ENCODE measurements around the gene WHRN.

Gene WHRN

DNA sequence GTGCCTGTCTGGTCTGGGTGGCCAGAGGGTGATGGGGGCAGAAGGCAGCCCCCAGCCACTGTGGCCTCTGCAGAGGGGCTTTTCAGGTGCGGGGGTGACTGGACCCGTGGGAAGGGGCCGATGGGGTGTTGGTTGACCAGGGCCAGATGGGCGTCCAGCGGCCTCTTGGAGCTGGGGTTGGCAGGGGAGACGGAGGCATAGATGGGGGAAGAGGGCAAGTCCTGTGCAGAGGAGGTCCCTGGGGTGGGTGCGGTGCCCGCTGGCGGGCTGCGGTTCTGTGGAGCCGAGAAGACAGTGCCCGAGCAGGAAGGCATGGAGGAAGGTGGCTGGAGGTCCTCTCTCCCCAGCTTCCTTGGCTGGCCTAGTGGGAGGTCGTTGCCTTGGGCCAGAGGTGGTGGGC lies 98.8 kb downstream of the WHRN start:
- no peaks in the 10 kb centered on the region for H3K9me3 Mint-ChIP-seq
- H3K27ac Mint-ChIP-seq, result no peak overlapping the region

DNA sequence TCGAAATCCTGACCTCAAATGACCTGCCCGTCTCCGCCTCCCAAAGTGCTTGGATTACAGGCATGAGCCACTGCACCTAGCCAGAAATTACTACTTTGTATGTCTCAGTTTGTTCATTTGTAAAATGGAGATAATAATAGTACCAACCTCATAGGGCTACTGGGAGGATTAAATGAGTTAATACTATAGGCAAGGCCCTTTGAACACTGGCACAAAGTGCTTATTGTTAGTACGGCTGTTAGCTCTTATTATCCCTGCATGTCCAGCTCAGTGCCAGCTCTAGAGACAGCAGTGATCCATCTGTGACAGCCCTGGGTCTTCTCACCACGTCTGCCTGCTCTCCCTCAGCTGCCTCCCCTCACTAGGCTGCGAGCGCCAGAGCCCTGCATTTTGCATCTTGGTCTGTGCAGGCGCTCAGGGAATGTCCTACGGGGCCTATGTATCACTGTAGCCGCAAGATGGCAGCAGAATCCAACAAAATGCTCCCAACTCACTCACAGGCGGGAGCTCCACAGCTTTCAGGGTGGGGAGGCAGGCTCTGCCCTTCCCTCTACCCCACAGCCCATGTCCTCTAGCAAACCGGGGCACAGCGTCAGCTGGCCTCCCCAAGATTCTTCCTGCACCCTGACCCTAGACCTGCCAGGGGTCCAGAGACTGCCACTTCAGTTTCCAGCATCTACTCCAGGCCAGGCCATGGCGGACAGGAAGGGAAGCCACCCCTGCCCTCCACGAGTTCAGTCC lies 99.8 kb downstream of the WHRN start:
- Mint-ChIP-seq H3K36me3 (ENCODE audit: low read depth) (no peaks in the 10 kb centered on the region), H3K4me1 (ENCODE audit: low read depth) (peaks cover 4% of the 10 kb centered on the region), H3K27me3 (no peaks in the 10 kb centered on the region), H3K4me3 (no peak overlapping the region), H3K9me3 (no peaks in the 10 kb centered on the region), H3K27ac (peak overlapping the region; percentile 9)

More for the DNA sequence above, 98.8 kb downstream of the WHRN start:
- Mint-ChIP-seq H3K4me3 (no peak overlapping the region), H3K36me3 (ENCODE audit: low read depth) (no peaks in the 10 kb centered on the region), H3K27me3 (no peaks in the 10 kb centered on the region), H3K4me1 (ENCODE audit: low read depth) (peaks cover 4% of the 10 kb centered on the region)

DNA sequence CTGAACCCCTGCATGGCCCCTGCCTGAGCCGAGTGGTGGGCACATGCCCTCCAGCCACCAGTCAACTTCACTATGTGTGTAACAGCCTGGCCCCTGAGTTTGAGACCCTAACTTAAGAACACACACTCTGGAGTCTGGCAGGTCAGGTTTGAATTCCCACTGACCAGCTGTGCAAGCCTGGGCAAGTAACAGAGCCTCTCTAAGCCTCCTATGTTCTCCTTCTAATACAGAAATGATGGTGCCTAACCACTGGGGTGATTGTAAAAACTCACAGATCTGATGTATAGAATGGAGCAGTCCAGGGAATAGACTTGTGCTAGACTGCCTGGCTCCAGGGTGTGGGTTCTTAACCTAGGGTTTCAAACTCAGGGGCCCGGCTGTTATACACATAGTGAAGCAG lies 100.7 kb downstream of the WHRN start:
- Mint-ChIP-seq H3K36me3 (ENCODE audit: low read depth) (no peaks in the 10 kb centered on the region), H3K9me3 (no peaks in the 10 kb centered on the region), H3K4me1 (ENCODE audit: low read depth) (peaks cover 4% of the 10 kb centered on the region), H3K27me3 (no peaks in the 10 kb centered on the region), H3K4me3 (no peak overlapping the region), H3K27ac (peak overlapping the region; percentile 31)

DNA sequence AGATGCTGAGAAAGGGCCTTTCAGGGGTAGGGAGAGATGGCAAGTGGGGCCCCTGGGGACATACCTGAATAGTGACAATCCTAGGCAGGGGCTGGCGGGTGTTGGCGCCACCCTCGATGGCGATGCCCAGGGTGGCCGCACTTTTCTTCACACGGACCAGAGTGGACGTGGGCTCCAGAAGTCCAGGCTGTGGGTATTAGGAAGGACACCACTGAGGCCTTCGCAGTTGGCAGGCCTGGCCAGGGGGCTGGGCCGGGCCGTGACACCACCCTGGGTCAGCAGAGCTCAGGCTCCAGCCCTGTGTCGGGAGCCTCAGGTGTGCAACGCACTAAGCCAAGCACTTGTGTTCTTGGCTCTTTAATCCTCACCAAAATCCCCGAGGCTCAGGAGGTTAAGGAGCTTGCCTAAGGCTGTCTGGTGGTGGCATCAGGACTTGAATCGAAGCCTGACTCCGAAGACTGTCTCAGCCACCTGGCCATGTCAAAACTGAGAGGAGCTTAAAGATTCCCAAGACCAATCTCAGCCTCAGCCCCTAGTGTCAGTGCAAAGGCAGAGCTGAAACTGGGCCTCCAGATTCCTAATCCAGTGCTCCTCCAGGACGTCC lies 102.0 kb downstream of the WHRN start:
- Mint-ChIP-seq H3K4me3 (no peak overlapping the region), H3K9me3 (no peaks in the 10 kb centered on the region), H3K36me3 (ENCODE audit: low read depth) (no peaks in the 10 kb centered on the region), H3K27ac (no peak overlapping the region), H3K27me3 (no peaks in the 10 kb centered on the region), H3K4me1 (ENCODE audit: low read depth) (peaks cover 4% of the 10 kb centered on the region)

DNA sequence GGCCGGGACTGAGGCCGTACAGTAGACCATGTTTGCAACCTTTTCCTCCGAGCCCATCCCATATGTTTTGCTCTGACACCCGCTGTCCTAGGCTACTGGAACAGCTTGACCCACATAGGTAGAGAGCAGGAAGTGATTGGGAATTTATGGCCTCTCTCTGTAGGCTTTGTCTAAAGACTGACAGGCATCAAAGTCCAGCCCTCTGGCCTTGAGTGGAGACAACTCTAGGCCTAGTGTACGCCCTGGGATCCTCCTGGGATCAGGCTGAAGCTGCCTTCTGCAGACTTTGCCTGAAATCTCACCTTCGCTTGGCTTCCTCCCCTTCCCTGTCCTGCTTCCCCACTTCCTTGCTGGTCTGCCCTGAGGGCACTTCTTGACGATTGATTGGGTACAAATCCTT lies 103.9 kb downstream of the WHRN start:
- H3K36me3 Mint-ChIP-seq (ENCODE audit: low read depth), result no peaks in the 10 kb centered on the region
- peaks cover 19% of the 10 kb centered on the region for H3K4me1 Mint-ChIP-seq (ENCODE audit: low read depth)
- no peaks in the 10 kb centered on the region for H3K27me3 Mint-ChIP-seq
- no peak overlapping the region for H3K27ac Mint-ChIP-seq
- no peaks in the 10 kb centered on the region for H3K9me3 Mint-ChIP-seq
- H3K4me3 Mint-ChIP-seq, result no peak overlapping the region

DNA sequence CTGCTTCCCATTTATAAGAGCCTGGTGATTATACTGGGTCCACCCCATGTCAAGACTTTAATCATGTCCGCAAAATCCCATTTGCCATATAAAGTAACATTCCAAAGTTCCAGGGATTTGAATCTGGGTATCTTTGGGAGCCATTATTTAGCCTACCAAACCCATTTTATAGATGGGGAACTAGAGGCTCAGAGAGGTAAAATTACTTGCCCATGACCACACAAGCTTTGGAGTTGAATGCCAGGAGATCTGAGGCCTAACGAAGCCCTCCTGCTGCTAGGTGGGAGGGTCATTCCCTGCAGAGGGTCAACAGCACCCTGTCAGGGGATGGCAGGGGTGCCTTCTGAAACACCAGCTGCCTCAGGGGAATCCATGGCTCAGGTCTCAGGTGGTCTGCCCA lies 104.5 kb downstream of the WHRN start:
- Mint-ChIP-seq H3K36me3 (ENCODE audit: low read depth) (peaks cover 2% of the 10 kb centered on the region), H3K4me3 (no peak overlapping the region), H3K27me3 (no peaks in the 10 kb centered on the region), H3K4me1 (ENCODE audit: low read depth) (peaks cover 24% of the 10 kb centered on the region), H3K9me3 (no peaks in the 10 kb centered on the region), H3K27ac (no peak overlapping the region)

DNA sequence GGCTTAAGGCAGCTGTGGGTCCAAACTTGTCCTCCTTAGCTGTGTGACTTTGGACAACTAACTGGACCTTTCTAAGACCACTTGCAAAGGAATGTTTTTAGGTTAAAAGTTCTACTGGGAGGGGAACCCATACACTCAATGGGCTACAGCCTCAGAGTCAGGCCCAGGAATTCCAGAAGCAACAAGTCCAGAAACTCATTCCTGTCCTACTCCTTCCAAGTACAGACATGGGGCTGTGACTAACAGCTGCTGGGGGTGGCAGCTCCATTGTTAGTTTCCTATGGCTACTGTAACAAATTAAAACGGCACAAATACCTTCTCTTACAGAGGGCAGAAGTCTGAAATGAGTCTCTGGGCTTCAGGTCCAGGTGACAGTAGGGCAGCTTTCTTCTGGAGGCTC lies 105.1 kb downstream of the WHRN start:
- Mint-ChIP-seq H3K4me3 (no peak overlapping the region), H3K36me3 (ENCODE audit: low read depth) (peaks cover 4% of the 10 kb centered on the region)

DNA sequence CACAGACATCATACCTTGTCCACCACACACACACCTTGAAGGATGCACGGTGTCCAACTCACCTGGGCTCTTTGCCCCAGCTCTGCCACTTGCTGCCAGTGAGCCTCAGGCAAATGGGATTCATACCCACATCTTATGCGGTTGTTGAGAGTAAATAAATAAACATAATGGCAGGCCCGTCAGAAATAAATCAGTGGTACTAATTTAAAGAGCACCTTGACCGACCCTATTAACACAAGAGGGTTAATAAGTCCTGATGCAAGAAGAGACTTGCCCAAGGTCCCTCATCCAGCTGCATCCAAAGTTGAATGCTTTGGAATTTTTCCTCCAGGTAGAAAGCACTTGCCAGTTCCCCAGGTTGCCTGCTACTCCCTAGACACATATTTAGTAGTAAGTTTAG lies 105.9 kb downstream of the WHRN start:
- Mint-ChIP-seq H3K27me3 (no peaks in the 10 kb centered on the region), H3K27ac (no peak overlapping the region), H3K9me3 (no peaks in the 10 kb centered on the region), H3K4me3 (no peak overlapping the region), H3K36me3 (ENCODE audit: low read depth) (peaks cover 4% of the 10 kb centered on the region), H3K4me1 (ENCODE audit: low read depth) (peaks cover 34% of the 10 kb centered on the region)

More for the DNA sequence above, 105.1 kb downstream of the WHRN start:
- H3K27me3 Mint-ChIP-seq, result no peaks in the 10 kb centered on the region
- no peaks in the 10 kb centered on the region for H3K9me3 Mint-ChIP-seq
- peaks cover 26% of the 10 kb centered on the region for H3K4me1 Mint-ChIP-seq (ENCODE audit: low read depth)
- no peak overlapping the region for H3K27ac Mint-ChIP-seq

DNA sequence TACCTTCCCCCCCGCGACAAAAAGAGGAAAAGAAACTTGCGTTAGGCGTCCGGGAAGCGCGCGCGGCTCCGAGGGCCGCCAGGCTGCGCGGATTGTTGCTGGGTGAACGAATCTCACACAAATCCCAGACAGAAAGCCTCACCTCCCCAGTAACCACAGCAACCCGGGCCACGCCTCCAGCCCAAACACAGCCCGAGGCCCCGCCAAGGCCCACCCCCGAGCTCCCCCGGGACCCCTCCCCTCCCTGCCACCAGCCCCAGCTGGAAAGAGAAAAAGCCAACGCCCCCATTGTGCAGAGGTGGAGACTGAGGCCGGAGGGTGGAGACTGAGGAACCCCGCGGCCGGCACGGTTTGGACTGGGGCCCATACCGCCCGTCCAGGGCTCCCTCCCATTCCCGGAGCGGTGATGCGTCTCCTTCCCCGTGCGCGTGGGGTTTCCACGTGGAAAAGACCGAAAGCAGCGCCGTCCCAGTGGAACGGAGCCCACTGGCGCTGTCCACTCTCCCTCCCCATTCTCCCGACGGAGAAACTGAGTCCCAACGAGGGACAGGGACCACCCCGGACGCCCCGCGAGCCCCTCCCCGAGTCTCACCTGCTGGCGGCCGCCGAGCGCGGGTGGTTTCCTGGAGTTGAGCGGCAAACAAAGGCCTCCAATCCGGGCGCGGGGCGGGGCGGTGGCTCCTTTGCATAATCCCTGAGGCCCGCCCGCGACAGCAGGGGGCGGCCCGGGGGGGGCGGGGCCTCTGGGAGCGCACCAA lies 107.2 kb downstream of the WHRN start:
- peaks cover 4% of the 10 kb centered on the region for H3K36me3 Mint-ChIP-seq (ENCODE audit: low read depth)
- H3K9me3 Mint-ChIP-seq, result no peaks in the 10 kb centered on the region
- peak overlapping the region; percentile 94 for H3K4me3 Mint-ChIP-seq
- H3K27me3 Mint-ChIP-seq, result no peaks in the 10 kb centered on the region
- H3K27ac Mint-ChIP-seq, result peak overlapping the region; percentile 84
- peaks cover 47% of the 10 kb centered on the region for H3K4me1 Mint-ChIP-seq (ENCODE audit: low read depth)

DNA sequence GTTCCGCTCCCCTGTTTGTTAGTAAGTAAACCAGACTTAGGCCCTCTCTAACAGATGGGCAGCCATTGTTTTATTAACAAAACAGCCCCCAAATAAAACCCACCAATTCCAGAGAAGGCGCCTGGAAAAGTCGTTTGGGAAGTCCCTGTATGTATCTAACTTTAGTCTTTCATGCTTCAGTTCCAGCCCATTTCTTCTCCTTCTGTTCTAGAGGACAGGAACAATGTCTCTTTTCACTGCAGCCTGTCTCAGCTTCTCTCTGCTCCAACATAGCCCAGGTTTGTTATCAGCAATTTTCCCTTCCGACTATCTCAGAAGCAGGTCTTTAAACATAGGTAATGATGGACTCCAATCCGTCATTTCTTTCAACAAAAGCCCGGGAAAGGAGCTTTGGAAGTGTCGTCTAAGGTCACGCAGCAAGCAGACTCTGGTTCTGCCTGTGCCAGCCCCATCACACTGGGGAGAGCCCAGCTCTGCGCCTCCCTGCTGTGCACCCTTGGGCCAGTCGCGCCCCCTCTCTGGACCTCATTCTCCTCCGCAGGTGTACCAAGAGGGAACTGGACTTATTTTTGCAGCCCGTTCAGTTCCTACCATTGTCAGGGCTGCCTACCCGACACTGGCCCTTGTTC lies 107.9 kb downstream of the WHRN start:
- Mint-ChIP-seq H3K27ac (peak overlapping the region; percentile 84), H3K4me3 (peak overlapping the region; percentile 94), H3K27me3 (no peaks in the 10 kb centered on the region), H3K36me3 (ENCODE audit: low read depth) (peaks cover 9% of the 10 kb centered on the region), H3K9me3 (no peaks in the 10 kb centered on the region), H3K4me1 (ENCODE audit: low read depth) (peaks cover 53% of the 10 kb centered on the region)

DNA sequence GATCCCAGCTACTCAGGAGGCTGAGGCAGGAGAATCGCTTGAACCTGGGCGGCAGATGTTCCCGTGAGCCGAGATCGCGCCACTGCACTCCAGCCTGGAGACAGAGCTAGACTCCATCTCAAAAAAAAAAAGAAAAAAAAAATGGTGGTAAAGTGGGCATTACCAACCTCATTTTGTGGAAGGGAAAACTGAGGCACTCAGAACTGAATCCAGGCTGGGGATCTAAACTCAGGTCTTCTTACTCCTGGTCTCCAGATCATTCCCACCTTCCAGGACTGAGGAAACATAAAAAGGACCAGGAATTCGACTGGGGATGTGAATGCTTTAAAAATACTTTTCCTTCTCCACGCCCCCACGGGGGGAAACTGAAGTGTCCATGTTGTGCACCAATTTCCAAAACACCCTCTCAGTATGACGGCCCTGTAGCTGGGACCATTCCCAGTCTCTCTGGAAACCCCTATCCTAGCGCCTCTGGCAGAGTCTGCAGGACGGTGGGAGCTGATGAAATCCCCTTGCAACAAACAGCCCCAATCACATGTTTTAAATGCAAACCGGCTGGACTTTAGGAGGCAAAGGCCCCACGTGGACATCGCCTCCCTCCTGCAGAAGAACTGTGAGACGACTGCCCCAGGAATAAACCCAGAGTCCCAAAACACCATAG lies 108.6 kb downstream of the WHRN start:
- peak overlapping the region; percentile 84 for H3K27ac Mint-ChIP-seq
- H3K9me3 Mint-ChIP-seq, result no peaks in the 10 kb centered on the region
- no peaks in the 10 kb centered on the region for H3K27me3 Mint-ChIP-seq
- peak overlapping the region; percentile 94 for H3K4me3 Mint-ChIP-seq
- peaks cover 9% of the 10 kb centered on the region for H3K36me3 Mint-ChIP-seq (ENCODE audit: low read depth)
- H3K4me1 Mint-ChIP-seq (ENCODE audit: low read depth), result peaks cover 56% of the 10 kb centered on the region

DNA sequence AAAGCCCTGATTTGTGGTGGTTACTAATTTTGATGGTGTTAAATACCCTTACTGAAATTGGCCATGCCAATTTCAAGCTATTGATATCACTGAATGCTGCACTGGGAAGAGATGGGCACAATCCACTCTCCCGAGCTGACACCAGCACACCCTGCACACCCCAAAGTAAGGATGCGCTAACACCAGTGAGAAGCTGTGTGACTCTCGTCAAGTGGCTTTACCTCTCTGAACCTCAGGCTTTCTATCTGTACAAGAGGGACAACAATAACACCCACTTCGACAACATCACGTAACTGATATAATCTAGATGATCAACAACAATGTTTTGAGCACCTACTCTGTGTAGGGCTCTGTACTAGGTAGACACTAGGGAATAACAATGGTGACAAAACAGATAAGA lies 109.5 kb downstream of the WHRN start:
- H3K36me3 Mint-ChIP-seq (ENCODE audit: low read depth), result peaks cover 15% of the 10 kb centered on the region
- H3K4me3 Mint-ChIP-seq, result peak overlapping the region; percentile 61
- peaks cover 63% of the 10 kb centered on the region for H3K4me1 Mint-ChIP-seq (ENCODE audit: low read depth)

DNA sequence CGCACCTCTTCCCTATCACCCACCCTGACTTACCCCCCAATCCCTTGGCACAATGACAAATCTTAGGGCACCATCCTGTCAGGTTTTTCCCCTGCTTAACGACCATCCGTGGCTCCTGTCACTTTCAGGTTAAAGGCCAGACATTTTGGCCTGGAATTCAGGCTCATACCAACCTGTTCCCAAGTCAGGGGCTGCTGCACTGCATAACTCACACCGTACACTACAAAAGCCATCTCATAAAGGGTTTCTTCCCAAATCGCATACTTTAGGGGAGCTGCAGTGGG lies 110.0 kb downstream of the WHRN start:
- Mint-ChIP-seq H3K4me1 (ENCODE audit: low read depth) (peaks cover 68% of the 10 kb centered on the region), H3K27me3 (no peaks in the 10 kb centered on the region), H3K4me3 (peak overlapping the region; percentile 61), H3K9me3 (no peaks in the 10 kb centered on the region), H3K36me3 (ENCODE audit: low read depth) (peaks cover 20% of the 10 kb centered on the region), H3K27ac (peak overlapping the region; percentile 69)

More for the DNA sequence above, 109.5 kb downstream of the WHRN start:
- H3K9me3 Mint-ChIP-seq, result no peaks in the 10 kb centered on the region
- H3K27ac Mint-ChIP-seq, result peak overlapping the region; percentile 69
- no peaks in the 10 kb centered on the region for H3K27me3 Mint-ChIP-seq

DNA sequence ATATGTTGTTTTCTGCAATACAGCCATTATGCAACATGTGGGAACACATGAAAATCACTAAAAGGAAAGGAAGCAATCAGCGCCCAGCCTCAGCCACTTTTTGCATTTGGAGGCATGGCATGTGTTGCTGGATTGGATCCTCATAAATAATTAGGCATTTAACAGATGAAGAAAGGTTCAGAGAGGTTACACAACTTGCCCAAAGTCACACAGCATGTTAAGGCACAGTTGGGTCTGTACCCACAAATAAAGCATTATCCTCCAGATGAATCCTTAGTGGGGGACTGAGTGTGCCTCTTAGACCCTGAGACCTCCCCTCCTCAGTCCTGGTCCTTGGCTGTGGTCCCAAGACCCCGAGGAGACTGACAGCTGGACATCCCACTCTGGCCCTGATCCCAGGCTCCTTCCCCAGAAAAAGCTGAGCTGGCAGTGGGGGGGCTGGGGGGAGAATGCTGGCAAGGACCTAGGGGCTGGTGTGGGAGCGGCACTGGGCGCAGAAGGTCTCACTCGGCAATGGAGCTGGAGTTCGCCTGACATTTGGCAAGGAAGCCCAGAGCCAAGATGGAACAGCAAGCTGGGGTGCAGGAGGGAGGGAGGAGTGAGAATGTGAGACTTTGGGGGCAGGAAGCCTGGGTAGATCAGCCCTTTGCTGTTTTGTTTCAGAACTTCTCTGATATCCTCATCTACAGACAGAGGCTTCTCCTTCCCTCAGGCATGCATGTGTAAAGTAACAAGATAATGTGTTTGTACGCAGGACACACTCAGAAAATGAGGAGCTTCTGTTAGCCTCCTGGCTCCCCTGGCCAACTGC lies 110.5 kb downstream of the WHRN start:
- Mint-ChIP-seq H3K36me3 (ENCODE audit: low read depth) (peaks cover 25% of the 10 kb centered on the region), H3K4me1 (ENCODE audit: low read depth) (peaks cover 74% of the 10 kb centered on the region), H3K9me3 (no peaks in the 10 kb centered on the region), H3K27ac (peak overlapping the region; percentile 83), H3K27me3 (no peaks in the 10 kb centered on the region), H3K4me3 (peak overlapping the region; percentile 61)

Data from stimulated activated naive CD8-positive, alpha-beta T cell treated with anti-CD3 and anti-CD28 coated beads, Interleukin-15, Interleukin-2, amounts not matched to agents 100 ng/mL and 50 ng/mL, for 24 hours (primary cell).